Glutamatergic neuron (in vitro differentiated cells): ENCODE measurements around the gene DNAJC27. TPM values are rescaled to one million over a fixed set of nuclear protein-coding genes. Genes with fewer than 3 reads are reported as not detected.
A peak's percentile ranks its signal among the peaks of the same experiment; 100 is the strongest.

Experiments
- DNase-seq: peaks from one replicate; pipeline ENCODE4 v3.0.0; 2022
- H3K27ac Mint-ChIP-seq: one replicate; pipeline ENCODE4 v1.8.0; 2020; ENCODE audit warnings: mild to moderate bottlenecking, mixed read lengths, inconsistent platforms; ENCODE audit not compliant: unreplicated experiment
- H3K27me3 Mint-ChIP-seq: one replicate; pipeline ENCODE4 v1.8.0; 2020; ENCODE audit warnings: mild to moderate bottlenecking, moderate library complexity, mixed read lengths, inconsistent platforms; ENCODE audit not compliant: unreplicated experiment
- H3K36me3 Mint-ChIP-seq: one replicate; pipeline ENCODE4 v1.8.0; 2020; ENCODE audit warnings: mild to moderate bottlenecking, mixed read lengths, inconsistent platforms; ENCODE audit not compliant: unreplicated experiment
- H3K4me1 Mint-ChIP-seq: one replicate; pipeline ENCODE4 v1.8.0; 2020; ENCODE audit warnings: mild to moderate bottlenecking, low read depth, mixed read lengths, inconsistent platforms; ENCODE audit not compliant: unreplicated experiment
- H3K4me3 Mint-ChIP-seq: one replicate; pipeline ENCODE4 v1.8.0; 2020; ENCODE audit warnings: mild to moderate bottlenecking, mixed read lengths, inconsistent platforms; ENCODE audit not compliant: unreplicated experiment
- H3K9me3 Mint-ChIP-seq: one replicate; pipeline ENCODE4 v1.8.0; 2020; ENCODE audit warnings: mild to moderate bottlenecking, moderate library complexity, mixed read lengths, inconsistent platforms; ENCODE audit not compliant: unreplicated experiment
- CTCF ChIP-seq: fragments of 200-600 bp; sonication (generic); IDR thresholded peaks from one replicate; pipeline ENCODE4 v1.5.0; 2021; ENCODE audit not compliant: partially characterized antibody, unreplicated experiment
- total RNA-seq: library from RNA; stranded (reverse); fragmentation: NEBNext Ultra II Directional; extraction: Animal tissue kit (Norgen Biotek cat#: 25700); gene quantifications from one replicate; pipeline ENCODE4 v1.2.1, GENCODE V29; 2021; ENCODE audit not compliant: unreplicated experiment

Gene DNAJC27
- total RNA-seq, 1 donor from 2014 or later: 17.9 TPM

GRCh38 chr2:24924732-24925131 is 47.0 kb downstream of the DNAJC27 start:
- Mint-ChIP-seq H3K36me3 (no peaks in the 10 kb centered on the region), H3K9me3 (peaks cover 3% of the 10 kb centered on the region), H3K4me3 (no peak overlapping the region), H3K4me1 (peaks cover 23% of the 10 kb centered on the region), H3K27ac (no peak overlapping the region), H3K27me3 (peaks cover 8% of the 10 kb centered on the region)
- no peak for TF ChIP-seq CTCF
- DNase-seq: no peak

DNA sequence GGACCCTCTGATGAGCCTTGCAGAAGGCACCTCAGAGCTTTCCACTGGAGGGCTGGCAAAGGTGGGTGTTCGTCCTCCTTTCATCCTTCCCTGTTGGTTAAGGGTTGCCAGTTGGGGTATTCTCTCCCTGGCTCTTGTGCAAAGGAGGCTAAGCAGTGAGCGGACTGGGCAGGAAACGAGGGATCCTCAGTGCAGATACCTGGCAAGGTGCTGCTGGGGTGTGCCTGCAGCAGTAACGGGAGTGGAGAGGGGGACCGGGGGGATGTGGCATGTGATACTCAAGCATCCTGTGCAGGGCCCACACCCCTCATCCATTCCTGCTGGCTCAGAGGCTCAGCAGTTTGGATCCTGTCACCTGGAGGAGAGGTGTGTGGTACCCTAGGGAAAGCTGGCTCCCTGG is 47.5 kb downstream of the DNAJC27 start:
- no peak for TF ChIP-seq CTCF
- H3K36me3 Mint-ChIP-seq: no peaks in the 10 kb centered on the region
- H3K27me3 Mint-ChIP-seq: peaks cover 9% of the 10 kb centered on the region
- peaks cover 4% of the 10 kb centered on the region for H3K9me3 Mint-ChIP-seq
- H3K27ac Mint-ChIP-seq: no peak overlapping the region
- DNase-seq: no peak
- H3K4me1 Mint-ChIP-seq: peaks cover 19% of the 10 kb centered on the region
- no peak overlapping the region for H3K4me3 Mint-ChIP-seq

DNA sequence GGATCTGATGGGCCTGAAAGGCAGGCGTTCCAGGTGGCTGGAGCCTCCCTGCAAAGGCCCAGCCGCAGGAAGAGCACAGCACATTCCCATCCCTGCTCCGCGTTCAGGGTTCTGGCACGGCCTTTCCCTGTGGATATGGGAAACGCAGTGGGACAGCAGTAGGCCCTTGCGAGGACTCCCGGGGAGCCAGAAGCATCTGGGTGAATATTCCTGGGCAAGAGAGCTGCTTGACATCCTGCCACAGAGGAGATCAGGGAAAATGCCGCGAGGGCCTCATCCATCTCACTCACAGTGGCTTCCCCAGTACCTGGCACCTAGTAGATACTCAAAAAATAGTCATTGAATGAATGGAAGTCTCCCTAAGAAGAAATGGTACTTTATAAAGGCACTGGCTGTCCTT is 48.6 kb downstream of the DNAJC27 start:
- DNase-seq: no peak
- H3K9me3 Mint-ChIP-seq: peaks cover 5% of the 10 kb centered on the region
- no peaks in the 10 kb centered on the region for H3K36me3 Mint-ChIP-seq
- no peak overlapping the region for H3K4me3 Mint-ChIP-seq
- H3K27me3 Mint-ChIP-seq: peaks cover 12% of the 10 kb centered on the region
- no peak for TF ChIP-seq CTCF
- no peak overlapping the region for H3K27ac Mint-ChIP-seq
- H3K4me1 Mint-ChIP-seq: peaks cover 22% of the 10 kb centered on the region

- H3K9me3 Mint-ChIP-seq: peaks cover 8% of the 10 kb centered on the region
- no peaks in the 10 kb centered on the region for H3K36me3 Mint-ChIP-seq
- no peak for TF ChIP-seq CTCF
- H3K27ac Mint-ChIP-seq: no peak overlapping the region
- peaks cover 26% of the 10 kb centered on the region for H3K4me1 Mint-ChIP-seq
- H3K4me3 Mint-ChIP-seq: no peak overlapping the region
- no peak for DNase-seq
- H3K27me3 Mint-ChIP-seq: peaks cover 12% of the 10 kb centered on the region
Observed at GRCh38 chr2:24922556-24922955, 49.2 kb downstream of the DNAJC27 start.

- H3K36me3 Mint-ChIP-seq: no peaks in the 10 kb centered on the region
- TF ChIP-seq CTCF: no peak
Observed at GRCh38 chr2:24920809-24921441, 50.8 kb downstream of the DNAJC27 start.

More at GRCh38 chr2:24920809-24921441, 50.8 kb downstream of the DNAJC27 start:
- peaks cover 23% of the 10 kb centered on the region for H3K4me1 Mint-ChIP-seq
- H3K27me3 Mint-ChIP-seq: peaks cover 12% of the 10 kb centered on the region
- peak overlapping the region; percentile 85 for H3K4me3 Mint-ChIP-seq
- peaks cover 8% of the 10 kb centered on the region for H3K9me3 Mint-ChIP-seq
- DNase-seq: peak; percentile 47
- H3K27ac Mint-ChIP-seq: peak overlapping the region; percentile 16
